MG63 (cell line): ENCODE measurements around the gene PCP2. TPM values are rescaled to one million over a fixed set of nuclear protein-coding genes. Genes with fewer than 3 reads are reported as not detected.

Source experiments
- DNase-seq: peaks from one replicate; pipeline ENCODE4 v3.0.0-alpha.2; 2020
- H3K27me3 ChIP-seq: fragments of 250-450 bp; sonication (Bioruptor Pico); 2 replicates; pipeline ENCODE4 v1.5.1; 2020; ENCODE audit warnings: mild to moderate bottlenecking, moderate library complexity
- H3K36me3 ChIP-seq: fragments of 250-450 bp; sonication (Bioruptor Pico); 2 replicates; pipeline ENCODE4 v1.5.1; 2020; ENCODE audit warnings: mild to moderate bottlenecking, moderate library complexity
- H3K4me3 ChIP-seq: fragments of 250-450 bp; sonication (Bioruptor Pico); 2 replicates; pipeline ENCODE4 v1.5.1; 2020; ENCODE audit warnings: mild to moderate bottlenecking, moderate library complexity
- H3K9me3 ChIP-seq: fragments of 250-450 bp; sonication (Bioruptor Pico); 2 replicates; pipeline ENCODE4 v1.5.1; 2020; ENCODE audit warnings: mild to moderate bottlenecking, moderate library complexity
- total RNA-seq: library from RNA; depleted of rRNA; stranded (reverse); fragments of >200 nt; shearing (Covaris generic); gene quantifications from 2 replicates; pipeline ENCODE4 v1.2.3, GENCODE V29; 2014; ENCODE audit warnings: low replicate concordance; rRNA removed

The PCP2 gene
- total RNA-seq, result not detected in 2 replicates

GRCh38 chr19:7633698-7634097 lies at the start of gene PCP2:
Gene PCP2 (minus strand): TSS chr19:7633719. CDS start chr19:7633457, 262 bp downstream.
- H3K9me3 ChIP-seq, result no peaks in the 10 kb centered on the region
- H3K4me3 ChIP-seq, result no peak within 1 kb of the TSS
- no peak for DNase-seq
- H3K27me3 ChIP-seq, result peaks cover 36% of the 10 kb centered on the region
- H3K36me3 ChIP-seq, result peaks cover 7% of the 10 kb centered on the region

- Histone ChIP-seq H3K4me3 (peak overlapping the region; percentile 97; the same call in 1 of the 2 replicates), H3K9me3 (no peaks in the 10 kb centered on the region), H3K36me3 (peaks cover 20% of the 10 kb centered on the region), H3K27me3 (peaks cover 35% of the 10 kb centered on the region)
- DNase-seq, result no peak
These were observed 48.8 kb upstream of the PCP2 start for GRCh38 chr19:7682175-7682855.

GRCh38 chr19:7681340-7682174 lies 48.0 kb upstream of the PCP2 start:
- Histone ChIP-seq H3K36me3 (peaks cover 20% of the 10 kb centered on the region), H3K9me3 (no peaks in the 10 kb centered on the region), H3K27me3 (peaks cover 37% of the 10 kb centered on the region), H3K4me3 (peak overlapping the region; percentile 97)
- peak; percentile 64 for DNase-seq

GRCh38 chr19:7680606-7681339 lies 47.3 kb upstream of the PCP2 start, which contains the start of gene TRAPPC5:
Gene TRAPPC5 (plus strand): TSS chr19:7680833. CDS start chr19:7682254, 1,421 bp downstream.
- DNase-seq, result peak; percentile 90
- H3K4me3 ChIP-seq, result peak within 1 kb of the TSS; percentile 97
- peaks cover 20% of the 10 kb centered on the region for H3K36me3 ChIP-seq
- peaks cover 45% of the 10 kb centered on the region for H3K27me3 ChIP-seq
- H3K9me3 ChIP-seq, result no peaks in the 10 kb centered on the region

- Histone ChIP-seq H3K4me3 (peak overlapping the region; percentile 97), H3K27me3 (peaks cover 46% of the 10 kb centered on the region), H3K9me3 (peaks cover 2% of the 10 kb centered on the region; the same call in 1 of the 2 replicates), H3K36me3 (peaks cover 20% of the 10 kb centered on the region)
- DNase-seq, result no peak
These were observed 46.5 kb upstream of the PCP2 start for GRCh38 chr19:7679771-7680605.

- H3K27me3 ChIP-seq, result peaks cover 46% of the 10 kb centered on the region
- no peak for DNase-seq
- no peak overlapping the region for H3K4me3 ChIP-seq
- H3K36me3 ChIP-seq, result peaks cover 19% of the 10 kb centered on the region
- H3K9me3 ChIP-seq, result peaks cover 4% of the 10 kb centered on the region
These were observed 45.6 kb upstream of the PCP2 start for GRCh38 chr19:7678971-7679751.

GRCh38 chr19:7677669-7678311 lies 44.3 kb upstream of the PCP2 start:
- Histone ChIP-seq H3K9me3 (peaks cover 14% of the 10 kb centered on the region), H3K27me3 (peaks cover 57% of the 10 kb centered on the region), H3K4me3 (no peak overlapping the region), H3K36me3 (peaks cover 5% of the 10 kb centered on the region)
- no peak for DNase-seq

GRCh38 chr19:7676854-7677253 lies 43.3 kb upstream of the PCP2 start, which contains the start of gene MCEMP1:
Gene MCEMP1 (plus strand): TSS chr19:7677090. CDS start chr19:7677121, 31 bp downstream.
- no peaks in the 10 kb centered on the region for H3K36me3 ChIP-seq
- DNase-seq, result no peak

GRCh38 chr19:7676376-7676775 lies 42.9 kb upstream of the PCP2 start:
- Histone ChIP-seq H3K36me3 (no peaks in the 10 kb centered on the region), H3K4me3 (no peak overlapping the region), H3K27me3 (peaks cover 71% of the 10 kb centered on the region), H3K9me3 (peaks cover 14% of the 10 kb centered on the region)
- DNase-seq, result no peak

More at GRCh38 chr19:7676854-7677253, 43.3 kb upstream of the PCP2 start, which contains the start of gene MCEMP1:
- Histone ChIP-seq H3K9me3 (peaks cover 14% of the 10 kb centered on the region), H3K4me3 (no peak within 1 kb of the TSS), H3K27me3 (peaks cover 66% of the 10 kb centered on the region)

- Histone ChIP-seq H3K27me3 (peaks cover 78% of the 10 kb centered on the region), H3K9me3 (peaks cover 14% of the 10 kb centered on the region), H3K36me3 (no peaks in the 10 kb centered on the region), H3K4me3 (no peak overlapping the region)
- DNase-seq, result peak; percentile 72
These were observed 40.8 kb upstream of the PCP2 start for GRCh38 chr19:7674010-7675005.

GRCh38 chr19:7672522-7672921 lies 39.0 kb upstream of the PCP2 start:
- no peak for DNase-seq
- Histone ChIP-seq H3K27me3 (peaks cover 80% of the 10 kb centered on the region), H3K36me3 (no peaks in the 10 kb centered on the region), H3K9me3 (peaks cover 14% of the 10 kb centered on the region), H3K4me3 (no peak overlapping the region)

- DNase-seq, result no peak
- Histone ChIP-seq H3K9me3 (peaks cover 14% of the 10 kb centered on the region), H3K36me3 (no peaks in the 10 kb centered on the region), H3K4me3 (no peak overlapping the region), H3K27me3 (peaks cover 62% of the 10 kb centered on the region)
These were observed 37.3 kb upstream of the PCP2 start for GRCh38 chr19:7670790-7671189.

- H3K4me3 ChIP-seq, result 0 out of 2 replicates have a peak overlapping the region, but pooled peaks have one; percentile 15
- peaks cover 13% of the 10 kb centered on the region for H3K9me3 ChIP-seq
These were observed 36.7 kb upstream of the PCP2 start for GRCh38 chr19:7670150-7670783.

More at GRCh38 chr19:7670150-7670783, 36.7 kb upstream of the PCP2 start:
- Histone ChIP-seq H3K36me3 (no peaks in the 10 kb centered on the region), H3K27me3 (peaks cover 60% of the 10 kb centered on the region)
- peak; percentile 31 for DNase-seq
